Endometrial microvascular endothelial cells (primary cell): ENCODE results near the gene ADGRL4. TPM values are rescaled to one million over a fixed set of nuclear protein-coding genes. Genes with fewer than 3 reads are reported as not detected.
"Not testable (repeated sequence)": the region's sequence is repeated elsewhere in the genome, so short reads cannot be mapped to it uniquely, and the experiment has no call there.

Experiments
- in situ Hi-C: cut with HindIII; loops from 2 replicates; pipeline ENCODE4 v1.10.0; 2017; ENCODE audit warnings: low sequenced_read_pairs, low pct_unique_long_range_greater_than_20kb; ENCODE audit errors: inconsistent ontology term
- total RNA-seq: library from RNA; depleted of rRNA; stranded (reverse); fragments of >200 nt; gene quantifications from one replicate; pipeline ENCODE4 v1.2.3, GENCODE V29; 2015; ENCODE audit errors: inconsistent ontology term

The ADGRL4 gene
- total RNA-seq = 200 TPM

DNA sequence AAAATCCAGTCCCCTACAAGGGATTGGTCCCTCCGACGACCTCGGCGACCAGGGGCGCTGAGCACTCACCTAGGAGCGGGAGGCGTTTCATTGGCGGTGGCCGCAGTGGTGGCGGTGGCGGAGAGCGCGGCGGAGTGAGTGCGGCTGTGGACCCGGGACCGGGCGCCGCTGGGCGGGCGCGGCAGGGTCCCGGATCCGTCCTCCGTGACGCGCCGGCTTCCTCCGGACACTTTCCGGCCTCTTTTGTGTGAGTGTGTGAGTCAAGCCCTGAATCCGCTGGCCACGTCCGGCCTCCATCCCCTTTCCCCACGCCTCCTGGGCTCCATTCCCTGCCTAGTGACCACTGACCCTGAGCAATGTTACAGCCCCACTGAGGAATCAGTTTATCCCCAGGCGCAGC is at the start of gene ADGRL4:
ADGRL4 (minus strand) TSS at position 167 of the 400 bp plus-strand sequence; CDS start at position 91, 76 bp downstream.
- in situ Hi-C loops = no loop called here

DNA sequence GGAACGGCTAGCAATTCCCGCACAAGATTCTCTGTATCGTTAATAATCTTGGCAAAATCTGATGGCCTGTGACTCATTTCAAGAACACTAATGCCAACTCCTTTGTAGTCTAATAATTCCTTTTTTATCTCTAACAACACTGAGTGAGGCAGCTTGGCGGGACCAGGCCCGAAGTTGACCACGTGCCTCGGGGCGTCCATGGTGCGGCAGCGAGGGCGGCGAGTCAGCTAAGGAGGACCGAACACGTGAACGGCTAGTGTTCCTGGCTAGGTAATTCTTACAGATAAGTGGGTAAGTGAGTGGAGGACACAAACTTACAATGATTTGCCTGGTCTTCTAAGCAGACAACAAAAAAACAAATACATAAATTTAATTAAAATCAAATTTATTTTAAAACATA is 49.3 kb upstream of the ADGRL4 start:
- in situ Hi-C loops = no loop called here

DNA sequence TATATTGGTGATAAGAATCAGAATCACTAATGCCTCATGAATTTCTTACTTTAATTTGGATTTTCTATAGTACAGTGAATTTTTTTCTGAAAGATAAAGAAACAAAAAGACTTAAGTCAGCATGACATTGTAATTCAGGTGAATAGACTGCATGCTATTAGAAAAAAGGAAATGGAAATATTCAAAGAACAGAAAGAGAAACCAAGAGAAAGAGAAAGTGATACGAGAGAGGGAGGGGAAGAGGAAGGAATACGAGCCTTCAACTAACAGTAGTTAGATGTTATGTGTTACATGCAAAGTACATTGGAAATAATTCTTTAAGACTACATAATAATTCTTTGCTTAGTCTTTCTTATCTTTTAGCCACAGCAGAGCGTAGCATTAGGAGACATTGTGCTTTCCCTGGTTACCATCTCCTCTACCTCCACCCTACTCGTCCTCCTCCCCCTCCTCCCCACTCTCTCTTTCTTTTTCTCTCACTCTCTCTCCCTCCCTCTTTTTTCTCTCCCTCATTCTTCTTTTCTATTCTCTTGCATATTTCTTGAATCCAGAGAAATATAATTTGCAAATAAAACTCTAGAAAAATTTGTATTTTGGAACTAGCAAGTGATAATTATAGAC is 46.4 kb upstream of the ADGRL4 start:
- in situ Hi-C loops = no loop called here

DNA sequence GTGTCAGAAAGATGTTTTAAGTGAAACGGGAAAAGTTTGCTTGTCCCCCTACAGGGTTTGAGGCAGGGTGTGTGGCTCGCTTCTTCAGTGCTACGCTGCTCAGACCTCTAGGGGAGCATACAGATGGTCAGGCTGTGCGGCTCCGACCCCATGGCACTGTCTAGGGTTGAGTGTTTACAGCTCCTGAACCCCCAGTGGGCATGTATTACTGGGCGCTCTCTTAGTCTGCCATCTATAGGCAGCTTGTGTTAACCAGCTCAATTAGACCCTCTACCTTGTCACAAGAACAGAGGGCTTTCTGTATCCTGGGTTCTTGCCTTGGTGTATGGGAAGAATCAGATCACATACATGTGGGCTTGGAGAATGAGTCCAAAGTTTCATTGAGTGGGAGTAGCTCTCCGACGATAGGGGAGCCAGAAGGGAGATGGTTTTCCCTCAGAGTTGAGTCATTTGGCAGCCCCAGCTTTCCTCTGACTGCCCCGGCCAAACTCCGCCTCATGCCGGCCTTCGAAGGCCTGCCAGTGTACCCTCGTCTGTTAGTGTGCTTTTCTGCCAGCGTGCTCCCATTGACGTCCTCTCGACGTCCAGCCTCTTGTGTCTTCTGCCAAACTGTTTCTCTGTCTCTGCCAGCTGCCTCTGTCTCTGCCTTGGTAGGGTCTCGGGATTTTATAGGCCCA is 38.6 kb upstream of the ADGRL4 start:
- in situ Hi-C loops = no loop called here

DNA sequence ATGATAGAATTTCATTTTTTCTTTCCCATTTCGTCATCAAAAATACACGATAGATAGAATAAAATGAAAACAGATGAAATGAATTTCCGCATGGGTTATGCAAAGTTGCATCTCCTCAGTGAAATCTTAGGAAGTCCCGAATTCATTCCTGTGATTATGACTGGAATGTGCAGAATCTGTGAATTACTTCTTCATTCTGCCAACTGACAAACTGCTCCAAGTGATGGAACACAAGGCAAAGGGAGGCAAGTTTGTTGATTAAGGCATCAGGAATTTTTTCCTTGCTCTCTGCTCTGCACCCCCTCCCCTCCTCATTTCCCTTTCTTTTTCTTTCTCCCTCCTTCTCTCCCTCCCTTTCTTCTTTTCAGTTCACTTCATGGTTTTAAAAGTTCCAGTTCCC is 37.0 kb upstream of the ADGRL4 start:
- in situ Hi-C loops = no loop called here

GRCh38 chr1:79042539-79042938 is 36.0 kb upstream of the ADGRL4 start:
- in situ Hi-C loops = no loop called here

DNA sequence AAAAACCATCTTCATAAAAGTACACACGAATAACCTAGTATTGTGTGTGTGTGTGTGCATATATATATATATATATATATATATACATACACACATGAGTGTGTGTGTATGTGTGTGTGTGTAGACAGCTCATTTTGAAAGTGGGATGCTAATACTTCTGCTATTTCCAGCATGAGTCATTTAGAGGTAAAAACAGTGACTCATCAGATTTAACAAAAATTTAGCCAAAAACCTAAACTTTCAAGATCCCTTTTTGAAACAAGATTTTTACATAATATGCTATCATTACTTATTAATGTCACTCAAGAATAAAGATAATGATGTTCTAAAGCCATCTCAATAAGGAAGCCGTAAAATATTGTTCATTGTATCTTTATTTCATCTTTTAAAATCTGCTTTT is 35.6 kb upstream of the ADGRL4 start:
- in situ Hi-C loops = no loop called here

GRCh38 chr1:79041666-79042065 is 35.1 kb upstream of the ADGRL4 start:
- in situ Hi-C loops = no loop called here

DNA sequence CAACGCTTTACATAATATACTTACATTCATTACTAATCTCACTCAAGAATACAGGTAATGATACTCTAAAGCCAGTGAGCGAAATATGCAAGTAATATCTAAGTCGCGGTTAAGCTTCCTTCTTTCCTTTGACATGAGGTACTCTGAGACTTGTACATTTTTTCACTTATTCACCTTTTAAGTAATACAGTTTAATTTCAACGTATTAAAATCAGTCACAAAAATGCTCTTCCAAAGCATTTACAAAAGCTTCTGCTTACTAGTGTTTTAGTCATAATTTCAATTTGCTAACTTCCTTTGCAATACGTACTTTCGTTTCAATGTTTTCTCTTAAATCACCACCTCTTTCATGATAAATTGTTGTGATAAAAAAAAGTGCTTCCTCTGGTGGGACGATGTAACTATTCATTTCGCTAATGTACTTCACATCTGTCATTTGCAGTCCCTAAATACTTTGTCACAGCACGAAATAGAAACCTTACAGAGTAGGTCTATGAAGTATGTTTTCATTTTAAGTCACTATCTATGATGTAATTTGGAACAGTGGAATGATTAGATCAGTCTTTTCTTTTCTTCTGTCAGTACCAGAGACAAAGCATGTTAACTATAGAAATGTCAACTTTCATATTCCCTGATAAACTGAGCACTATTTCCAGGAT is 34.0 kb upstream of the ADGRL4 start:
- in situ Hi-C loops = no loop called here

- in situ Hi-C loops = no loop called here
Observed at GRCh38 chr1:79037085-79037484, 30.6 kb upstream of the ADGRL4 start.

DNA sequence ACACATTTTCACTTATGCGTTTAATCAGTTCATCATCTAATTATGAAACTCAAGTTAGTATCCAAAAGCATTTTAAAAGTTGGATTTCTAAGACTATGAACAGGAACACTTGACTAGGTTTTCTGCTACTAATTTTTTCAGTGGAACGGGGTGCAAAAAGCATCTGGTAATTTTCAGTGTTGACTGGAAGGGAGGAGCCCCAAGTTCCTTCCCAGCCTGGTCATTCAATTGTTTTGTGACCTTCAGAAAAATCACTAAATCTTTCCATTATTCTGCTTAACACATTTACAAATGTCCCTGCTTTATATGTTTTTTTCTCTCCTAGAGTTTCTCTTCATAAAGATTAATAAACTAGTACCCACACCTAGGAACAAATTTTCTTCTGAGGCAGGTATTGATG is 6.0 kb upstream of the ADGRL4 start:
- in situ Hi-C loops = no loop called here

DNA sequence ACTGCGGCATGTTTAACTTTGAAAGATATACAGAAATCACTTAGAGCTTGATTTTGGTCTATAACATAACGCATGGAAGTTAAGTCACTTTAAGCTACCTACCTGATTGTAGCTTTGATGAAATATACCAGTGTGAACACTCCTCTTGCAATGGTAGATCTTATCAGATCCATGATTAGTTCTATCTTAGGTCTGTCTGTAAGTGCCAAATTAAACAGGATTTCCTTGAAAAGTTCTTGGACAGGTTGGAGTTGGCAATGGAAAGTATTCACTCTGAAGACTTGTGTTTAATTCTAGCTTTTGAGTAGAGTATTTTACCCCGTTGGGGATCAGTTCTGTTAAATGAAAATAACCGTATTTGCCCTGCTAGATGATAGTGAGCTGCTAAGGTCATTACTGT is 4.1 kb upstream of the ADGRL4 start:
- in situ Hi-C loops = no loop called here

- in situ Hi-C loops = no loop called here
Observed at GRCh38 chr1:79005945-79006344, 585 bp downstream of the ADGRL4 start.

DNA sequence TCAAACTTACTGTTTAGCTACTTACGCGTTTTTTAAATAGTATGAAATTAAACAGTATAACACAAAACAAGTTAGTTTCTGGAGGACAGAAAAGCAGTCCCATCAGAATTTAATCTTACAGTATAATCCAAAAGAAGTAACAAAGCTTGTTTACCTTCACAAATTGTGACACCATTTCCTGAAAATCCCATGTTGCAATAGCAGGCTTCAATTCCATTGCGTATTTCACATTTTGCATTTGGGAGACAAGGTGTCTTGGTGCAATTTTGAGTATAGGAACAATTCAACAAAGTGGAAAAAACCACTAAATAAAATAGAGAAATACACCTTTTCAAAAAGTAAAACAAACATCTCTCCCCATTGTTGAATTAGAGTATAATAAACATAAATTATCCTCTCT is 1.6 kb downstream of the ADGRL4 start:
- in situ Hi-C loops = no loop called here

- in situ Hi-C loops = no loop called here
Observed at GRCh38 chr1:78996791-78997190, 9.7 kb downstream of the ADGRL4 start.

DNA sequence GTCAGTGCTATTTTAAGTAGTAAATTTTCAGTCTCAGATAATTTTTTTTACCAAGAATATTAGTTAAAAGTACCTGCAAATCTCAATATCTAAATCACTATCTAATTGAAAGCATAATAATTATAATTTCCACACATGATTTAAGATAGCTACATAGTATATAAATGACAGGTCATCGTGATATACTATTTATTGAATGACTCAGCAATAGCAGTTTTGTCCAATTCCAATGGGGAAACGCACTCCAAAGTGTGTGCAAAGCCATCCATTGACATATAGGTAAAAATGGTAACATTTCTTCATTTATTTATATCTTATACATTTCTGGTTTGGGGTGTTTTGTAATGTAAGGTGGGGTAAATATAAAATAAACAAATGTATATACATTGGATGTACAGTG is 19.5 kb downstream of the ADGRL4 start:
- in situ Hi-C loops = no loop called here

DNA sequence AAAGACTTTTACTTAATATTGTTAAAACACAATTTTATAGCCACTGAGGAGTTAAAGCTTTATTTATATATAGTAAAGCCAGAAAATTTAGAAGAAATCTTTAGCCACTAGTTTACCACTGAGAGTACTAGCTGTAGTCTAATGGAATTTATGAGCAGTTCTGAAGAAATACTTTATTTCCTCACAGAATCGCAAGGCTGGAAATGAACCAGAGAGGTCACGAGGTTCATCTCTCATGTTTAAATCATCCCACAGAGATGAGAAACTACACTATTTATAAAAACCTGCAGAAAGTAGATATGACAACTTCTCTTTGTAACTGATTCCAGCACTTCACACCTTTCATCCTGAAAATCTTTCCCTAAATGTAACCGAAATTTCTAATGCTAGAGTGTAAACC is 26.0 kb downstream of the ADGRL4 start:
- in situ Hi-C loops = no loop called here

GRCh38 chr1:78972723-78973122 is 33.8 kb downstream of the ADGRL4 start:
- in situ Hi-C loops = no loop called here

DNA sequence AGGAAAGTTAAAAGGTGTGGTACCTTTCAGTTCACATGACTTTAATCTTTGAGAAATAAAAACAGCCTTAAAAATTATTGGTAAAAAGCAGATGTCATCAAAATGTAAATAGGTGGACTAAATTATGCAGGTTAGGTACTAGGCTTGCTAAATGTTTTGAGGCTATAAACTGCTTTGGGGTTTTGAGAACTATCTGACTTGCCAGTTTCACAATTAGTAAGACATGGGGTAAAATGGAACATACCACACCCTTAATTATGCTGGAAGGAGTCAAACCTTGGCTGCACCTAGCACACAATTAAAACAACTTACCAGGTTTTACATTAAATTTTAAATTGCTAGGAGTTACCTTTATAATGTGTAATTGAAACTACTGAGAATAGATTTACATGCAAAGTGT is 39.4 kb downstream of the ADGRL4 start:
- in situ Hi-C loops = not testable (repeated sequence)

DNA sequence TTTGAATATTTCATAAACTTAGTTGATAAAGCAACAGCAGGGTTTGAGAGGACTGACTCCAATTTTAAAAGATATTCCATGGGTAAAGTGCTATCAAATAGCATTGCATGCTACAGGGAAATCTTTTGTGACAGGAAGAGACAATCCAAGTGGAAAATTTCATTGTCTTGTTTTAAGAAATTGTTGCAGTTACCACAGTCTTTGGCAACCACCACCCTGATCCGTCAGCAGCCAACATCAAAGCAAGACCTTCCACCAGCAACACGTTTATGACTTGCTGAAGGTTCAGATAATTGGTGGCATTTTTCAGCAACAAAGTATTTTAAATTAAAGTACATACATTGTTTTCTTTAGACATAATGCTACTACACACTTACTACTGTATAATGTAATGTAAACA is 47.8 kb downstream of the ADGRL4 start:
- in situ Hi-C loops = no loop called here
